NCI-H510A (cell line): ENCODE data around the gene TBC1D9B.
"Not testable (repeated sequence)": the region's sequence is repeated elsewhere in the genome, so short reads cannot be mapped to it uniquely, and the experiment has no call there.

Source experiments
- DNase-seq: peaks from one replicate; lab custom pipeline; 2025; lab: John Stamatoyannopoulos, UW

Gene TBC1D9B

DNA sequence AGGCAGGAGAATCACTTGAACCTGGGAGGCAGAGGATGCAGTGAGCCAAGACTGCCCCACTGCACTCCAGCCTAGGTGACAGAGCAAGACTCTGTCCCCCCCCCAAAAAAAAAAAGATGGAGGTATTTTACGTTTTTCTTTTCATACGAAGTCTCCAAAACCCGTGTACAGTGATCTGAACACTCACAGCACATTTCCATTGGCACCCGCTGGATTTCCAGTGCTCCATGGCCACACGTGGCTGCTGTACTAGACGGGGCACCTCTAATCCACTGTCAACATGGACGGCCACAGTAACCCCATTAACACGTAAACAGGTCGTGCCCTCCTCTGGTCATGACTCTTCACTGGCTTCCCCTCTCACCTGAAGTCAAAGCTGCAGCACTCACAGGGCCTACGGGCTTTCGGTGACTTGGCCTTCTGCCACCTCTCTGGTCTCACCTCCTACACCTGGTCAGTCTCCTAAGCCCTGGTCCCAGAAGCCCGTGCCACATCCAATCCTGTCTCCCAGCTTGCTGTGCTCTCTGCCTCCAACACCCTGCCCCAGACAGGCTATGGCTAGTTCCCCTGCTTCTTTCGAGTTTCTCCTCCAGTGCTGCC is 22.1 kb downstream of the TBC1D9B start:
- DNase-seq = no peak

DNA sequence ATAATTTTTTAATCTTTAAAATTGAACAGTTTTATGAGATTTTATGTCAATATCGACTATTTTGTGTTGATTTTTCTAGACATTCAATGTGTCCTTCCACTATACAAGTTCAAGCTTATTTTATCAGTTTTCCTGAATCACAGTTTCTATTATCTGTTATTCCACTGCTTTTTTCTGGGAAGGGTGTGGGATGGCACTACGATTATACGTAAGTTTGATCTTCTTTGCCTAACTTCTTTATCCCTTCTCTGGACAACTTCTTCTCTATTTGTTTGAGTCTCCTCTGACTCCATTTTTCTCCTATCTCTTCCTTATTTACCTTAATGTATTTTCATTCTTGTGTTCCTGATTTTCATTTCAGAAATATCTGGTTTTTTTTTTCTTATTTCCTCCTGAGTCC is 24.5 kb downstream of the TBC1D9B start:
- no peak for DNase-seq

DNA sequence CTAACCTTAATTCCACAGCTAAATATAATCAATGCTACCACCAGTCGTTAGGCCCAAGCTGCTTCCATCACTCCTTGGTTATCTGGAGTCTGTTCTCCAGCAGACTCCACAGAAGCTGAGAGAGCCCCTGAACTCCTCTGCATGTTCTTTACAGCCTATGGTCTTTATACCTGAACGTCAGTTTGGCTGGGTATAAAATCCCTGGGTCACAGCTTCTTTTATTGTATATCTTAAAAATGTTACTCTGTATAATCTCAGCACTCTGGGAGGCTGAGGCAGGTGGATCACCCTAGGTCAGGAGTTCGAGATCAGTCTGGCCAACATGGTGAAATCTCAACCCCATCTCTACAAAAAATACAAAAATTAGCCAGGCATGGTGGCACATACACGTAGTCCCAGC is 25.4 kb downstream of the TBC1D9B start:
- no peak for DNase-seq

DNA sequence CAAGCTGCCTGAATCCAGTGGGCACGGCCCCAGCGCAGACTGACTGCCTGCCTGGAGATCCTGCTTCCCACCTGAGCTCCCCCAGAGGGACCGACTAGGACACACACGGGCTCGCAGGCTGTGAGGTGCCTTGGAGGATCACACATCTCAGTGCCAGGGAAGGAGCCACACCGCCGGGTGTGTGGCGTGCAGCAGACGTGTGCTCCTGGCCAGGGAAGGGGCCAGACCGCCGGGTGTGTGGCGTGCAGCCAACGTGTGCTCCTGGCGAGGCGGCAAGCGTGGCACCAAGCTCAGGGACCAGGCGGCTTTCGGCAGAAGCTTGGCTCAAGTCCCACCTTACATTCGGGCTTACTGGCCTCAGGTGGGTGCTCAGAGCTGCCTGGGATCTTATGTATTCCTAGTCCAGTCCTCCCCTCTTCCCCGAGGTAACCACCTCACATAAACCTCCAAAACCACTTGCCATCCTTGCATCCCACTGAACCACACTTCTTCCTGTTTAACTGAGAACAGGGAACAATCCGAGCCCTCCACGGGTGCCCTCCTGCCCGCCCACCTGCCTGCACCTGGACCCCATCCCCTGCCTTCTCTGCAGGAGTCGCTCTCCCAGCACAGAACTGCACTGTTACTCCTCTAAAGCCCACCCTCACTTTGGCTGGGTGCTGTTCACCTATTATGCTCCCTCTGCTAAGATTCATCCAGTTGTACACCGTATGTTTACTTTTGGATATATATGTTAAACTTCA is 26.7 kb downstream of the TBC1D9B start:
- no peak for DNase-seq

DNA sequence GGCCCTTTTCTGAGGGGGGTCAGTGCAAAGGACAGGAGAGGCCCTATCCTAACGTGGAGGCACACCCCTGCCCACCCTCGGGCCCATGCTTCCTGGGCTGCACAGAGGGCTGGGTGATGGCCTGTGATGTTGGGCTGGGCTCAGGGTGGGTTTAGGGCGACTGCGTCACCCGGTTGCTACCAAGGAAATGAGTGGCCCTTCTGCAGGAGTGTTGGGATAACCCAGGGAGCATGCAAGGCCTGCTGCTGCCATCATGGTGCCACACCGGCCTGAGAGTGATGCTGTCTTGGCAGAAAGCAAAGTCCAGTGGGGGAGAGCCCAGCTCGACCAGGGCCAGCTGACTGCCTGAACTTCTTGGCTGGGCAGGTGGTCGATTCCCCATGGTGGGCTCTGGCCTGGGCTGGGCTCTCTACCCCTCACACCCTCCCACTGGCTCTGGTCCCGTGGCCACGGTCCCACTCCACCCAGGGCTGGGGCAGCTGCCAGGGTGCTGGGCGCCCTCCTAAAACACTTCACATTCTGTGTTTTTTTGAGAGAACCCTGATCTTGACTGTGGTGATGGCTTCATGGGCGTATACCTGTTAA is 27.5 kb downstream of the TBC1D9B start:
- no peak for DNase-seq

DNA sequence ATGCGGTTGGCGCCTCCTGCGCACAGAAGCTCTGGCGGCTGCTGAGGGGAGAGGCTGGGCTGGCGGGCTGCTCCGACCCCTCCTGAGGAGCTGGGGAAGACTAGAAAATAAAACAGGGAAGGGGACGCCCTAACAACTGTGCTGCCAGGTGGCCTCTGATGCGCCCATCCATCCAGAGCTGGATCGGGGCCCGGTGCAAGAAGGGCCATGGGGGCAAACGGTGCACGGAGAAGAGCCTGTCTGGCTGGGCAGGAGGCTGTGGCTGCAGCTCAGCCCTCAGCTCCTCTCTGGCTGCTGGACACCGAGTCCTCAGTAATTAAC is 28.0 kb downstream of the TBC1D9B start:
- DNase-seq = no peak

DNA sequence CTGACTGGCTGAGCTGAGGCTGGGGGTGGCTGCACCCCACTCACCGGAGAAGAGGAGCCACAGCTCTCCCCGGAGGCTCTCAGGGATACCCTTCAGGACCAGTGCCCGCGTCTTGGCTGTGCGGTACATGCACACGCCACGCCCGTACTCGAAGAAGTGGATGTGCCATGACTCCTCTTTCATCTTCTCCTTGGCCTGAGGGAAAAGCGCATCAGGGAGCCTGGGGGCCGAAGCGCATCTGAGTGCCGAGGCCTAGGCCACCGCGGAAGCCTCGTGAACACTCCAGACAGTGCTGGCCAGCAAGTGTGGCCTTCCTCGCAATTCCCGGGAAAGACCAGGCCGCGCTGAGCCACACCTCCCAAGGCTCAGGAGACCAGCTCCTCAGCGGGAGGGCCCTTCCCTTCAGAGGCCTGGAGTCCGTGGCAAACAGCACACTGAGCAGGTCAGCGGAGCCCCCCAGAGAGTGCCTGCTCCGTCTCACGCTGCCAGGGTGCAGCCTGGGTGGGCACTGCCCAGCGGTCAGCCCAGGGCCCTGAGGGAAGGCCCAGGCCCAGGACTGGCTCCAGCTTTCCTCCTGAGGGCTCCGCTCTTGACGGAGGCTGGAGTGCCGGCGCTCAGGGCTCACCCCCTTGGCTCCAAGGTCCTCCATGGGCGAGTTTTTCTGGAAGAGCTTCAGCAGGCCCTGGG is 28.6 kb downstream of the TBC1D9B start:
- no peak for DNase-seq

DNA sequence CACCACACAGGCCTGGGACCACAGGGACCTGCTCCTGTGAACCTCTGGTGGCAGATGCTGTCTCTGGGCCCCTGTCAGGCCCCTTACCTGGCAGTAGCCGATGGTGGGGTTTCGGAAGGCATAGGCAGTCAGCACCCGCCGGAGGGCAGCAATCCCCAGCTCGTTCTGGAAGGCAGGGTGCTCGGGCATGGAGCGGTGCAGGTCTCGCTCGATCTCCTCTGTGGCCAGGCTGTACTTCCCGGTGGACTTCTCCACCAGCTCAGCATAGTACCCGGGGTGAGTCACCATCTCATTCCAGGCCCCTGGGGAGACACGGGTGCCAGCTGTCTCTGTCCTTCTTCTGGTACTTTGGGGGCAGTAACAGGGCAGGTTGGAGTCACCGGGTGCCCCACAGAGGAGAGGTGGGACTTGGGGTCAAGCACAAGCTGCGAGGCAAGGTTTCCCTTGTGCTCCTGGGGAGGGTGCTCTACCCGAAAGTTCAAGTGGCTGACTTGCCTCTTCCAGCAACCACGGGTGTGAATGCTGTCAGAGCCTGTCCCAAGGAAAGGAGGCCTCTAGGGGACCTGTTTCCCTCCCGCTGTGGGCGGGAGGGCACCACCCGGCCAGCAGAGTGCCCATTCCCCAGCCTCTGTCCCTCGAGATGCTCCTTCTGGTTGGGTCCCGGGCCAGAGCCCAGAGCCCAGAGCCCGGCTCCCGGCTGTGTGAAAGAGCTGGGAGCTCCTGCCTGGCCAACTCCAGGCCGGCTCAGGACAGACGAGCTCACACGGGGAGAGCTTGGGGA is 29.3 kb downstream of the TBC1D9B start:
- DNase-seq = no peak

DNA sequence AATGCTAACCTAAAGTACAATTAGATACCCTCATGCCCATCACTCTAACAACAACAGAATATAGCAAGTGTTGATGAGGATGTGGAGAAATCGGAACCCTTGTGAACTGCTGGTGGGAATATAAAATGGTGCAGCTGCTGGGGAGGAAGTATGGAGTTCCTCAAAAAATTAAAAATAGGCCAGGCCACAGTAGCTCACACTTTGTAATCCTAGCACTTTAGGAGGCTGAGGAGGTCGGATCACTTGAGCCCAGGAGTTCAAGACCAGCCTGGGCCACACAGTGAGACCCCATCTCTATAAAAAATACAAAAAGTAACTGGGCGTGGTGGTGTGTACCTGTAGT is 31.1 kb downstream of the TBC1D9B start:
- DNase-seq = no peak

DNA sequence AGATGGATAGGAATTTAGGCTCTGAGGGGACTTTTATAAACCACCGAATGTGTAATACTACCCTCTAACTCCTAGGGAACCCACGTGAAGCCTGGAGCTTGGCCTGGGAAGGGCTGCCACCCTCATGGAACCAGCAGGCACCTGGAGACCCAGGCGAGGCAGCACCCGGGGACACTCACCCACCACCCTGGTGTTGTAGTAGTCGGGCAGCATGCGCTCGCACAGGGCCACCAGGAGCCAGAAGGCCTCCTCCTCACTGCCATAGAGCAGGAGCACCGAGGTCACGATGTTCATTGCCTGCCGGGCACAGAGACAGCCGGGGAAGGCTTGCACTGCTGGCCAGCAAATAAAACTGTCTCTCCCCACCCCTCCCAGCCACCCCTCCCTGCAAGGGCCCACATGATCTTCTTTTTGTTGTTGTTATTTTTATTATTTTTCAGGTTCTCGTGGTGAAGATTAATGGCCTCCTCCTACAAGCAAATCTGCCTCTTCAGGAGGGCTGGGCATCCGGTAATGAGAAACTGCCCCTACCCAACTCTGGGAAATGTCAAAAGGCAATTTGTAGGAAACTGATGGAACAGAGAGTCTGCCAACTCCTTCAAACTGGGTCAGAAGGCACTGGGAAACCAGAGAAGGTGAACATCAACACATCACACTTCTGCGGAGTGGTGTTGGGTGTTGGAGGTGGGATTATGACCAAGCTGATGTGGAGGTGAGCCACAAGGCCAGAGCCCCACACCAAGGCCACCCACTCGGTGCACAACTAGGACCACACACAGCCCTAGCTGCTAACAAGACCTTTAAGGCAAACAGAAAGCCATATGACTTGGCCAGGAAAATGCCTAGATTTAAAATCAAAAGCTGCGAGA is 31.7 kb downstream of the TBC1D9B start:
- no peak for DNase-seq

DNA sequence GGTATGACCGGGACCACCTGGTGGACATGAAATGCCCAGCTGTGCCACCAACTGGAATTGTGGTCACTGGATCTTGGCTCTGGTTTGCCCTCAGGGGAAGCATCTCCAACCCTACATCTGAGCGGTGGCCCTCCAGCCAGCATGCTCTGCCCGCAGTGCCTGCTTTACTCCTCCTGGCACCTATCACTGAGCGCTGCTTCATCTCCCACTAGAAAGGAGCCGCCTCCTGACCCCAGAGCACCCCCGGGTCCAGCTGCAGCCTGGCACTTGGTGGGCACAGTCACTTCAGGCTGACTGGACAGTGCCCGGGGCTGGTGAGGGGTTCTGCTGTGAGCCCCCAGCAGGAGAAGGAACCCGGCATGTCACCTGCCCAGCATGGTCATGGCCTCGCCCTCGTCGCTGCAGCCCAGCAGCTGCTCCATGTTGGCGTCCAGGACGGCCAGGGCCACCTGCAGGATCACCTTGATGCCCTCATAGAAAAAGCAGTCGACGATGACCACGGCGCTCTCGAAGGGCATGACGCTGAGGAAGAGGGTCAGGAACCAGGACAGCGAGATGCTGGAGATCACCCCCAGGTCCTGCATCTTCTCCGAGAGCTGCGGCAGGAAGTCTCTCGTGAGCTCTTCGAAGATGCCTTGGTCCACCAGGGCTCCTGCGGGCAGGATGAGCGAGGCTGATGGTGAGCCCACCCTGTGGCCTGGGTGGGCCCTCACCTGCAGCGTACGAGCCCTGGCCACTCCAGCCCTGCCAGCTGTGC is 33.0 kb downstream of the TBC1D9B start:
- DNase-seq = no peak

DNA sequence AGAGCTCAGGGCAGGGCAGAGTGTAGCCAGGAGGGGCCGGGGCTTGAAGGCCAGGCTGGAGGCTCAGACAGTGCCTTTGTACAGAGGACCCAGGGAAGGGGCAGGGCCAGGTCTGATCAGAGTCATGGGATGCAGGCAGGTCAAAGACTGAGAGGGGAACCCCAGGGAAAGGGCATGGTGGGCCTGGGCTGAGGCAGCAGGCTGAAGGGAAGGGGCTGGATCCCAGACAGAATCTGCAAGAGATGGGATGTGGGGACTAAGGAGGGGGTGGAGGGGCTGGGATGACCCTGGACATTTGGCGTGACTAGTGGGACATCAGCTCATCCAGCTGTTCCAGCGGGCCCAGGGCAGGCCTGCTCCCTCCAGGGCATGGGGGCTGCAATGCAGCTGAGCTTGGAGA is 33.6 kb downstream of the TBC1D9B start:
- no peak for DNase-seq

DNA sequence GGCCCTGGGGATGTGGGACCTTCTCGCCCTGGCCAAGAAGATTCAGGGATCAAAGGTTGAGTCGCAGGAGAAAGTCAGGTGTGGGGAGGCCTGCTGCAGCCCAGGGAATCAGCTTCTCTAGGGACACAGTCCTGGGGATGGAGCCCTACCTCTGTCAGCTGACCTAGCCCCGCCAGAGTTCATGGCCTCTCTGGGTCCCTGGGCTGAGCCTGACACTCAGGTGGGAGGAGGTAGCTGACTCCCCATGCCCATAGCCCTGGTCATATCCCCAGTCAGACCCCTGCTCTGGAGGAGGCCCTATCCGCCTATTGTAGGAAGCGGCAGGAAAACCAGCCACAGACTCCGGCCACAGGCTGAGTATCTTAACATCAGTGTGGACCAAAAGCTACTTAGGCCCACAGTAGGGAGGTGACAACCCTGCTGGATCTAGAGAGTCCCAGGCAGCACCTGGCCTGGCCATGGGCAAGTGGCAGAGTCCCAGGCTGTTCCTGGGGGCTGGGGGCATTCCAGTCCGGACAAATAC is 34.0 kb downstream of the TBC1D9B start:
- DNase-seq = no peak

DNA sequence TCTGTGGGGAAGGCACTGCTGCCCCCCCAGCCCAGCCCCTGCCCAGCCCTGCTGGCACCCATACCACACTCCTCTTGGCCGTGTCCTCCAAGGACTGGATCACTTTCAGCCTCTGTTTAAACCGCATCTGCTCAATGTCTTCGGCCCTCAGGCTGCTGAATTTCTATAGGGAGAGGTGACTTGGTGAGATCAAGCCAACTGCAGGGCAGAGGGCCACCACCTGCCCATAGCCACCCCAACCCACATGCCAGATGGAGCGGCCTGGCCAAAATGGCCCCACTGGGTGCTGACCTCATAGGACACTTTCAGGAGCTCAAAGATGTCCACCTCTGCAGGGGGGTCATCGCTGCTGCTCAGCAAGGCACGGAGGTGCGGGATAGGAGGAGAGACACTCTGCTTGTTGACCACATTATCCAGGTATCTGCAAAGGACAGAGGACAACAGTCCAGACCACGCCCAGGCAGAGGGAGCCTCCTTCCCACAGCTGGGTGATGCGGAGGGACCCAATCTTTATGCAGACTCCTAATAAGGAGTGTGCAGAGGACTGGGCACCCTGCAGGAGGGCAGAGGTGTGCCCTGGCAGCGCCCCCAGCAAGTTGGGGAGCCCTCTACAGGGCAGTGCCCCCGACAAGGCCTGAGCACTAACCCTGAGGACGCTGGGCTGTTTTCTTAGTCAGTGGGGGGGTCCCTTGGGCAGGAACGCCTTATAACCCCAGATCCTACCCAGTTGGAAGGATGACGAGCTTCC is 34.7 kb downstream of the TBC1D9B start:
- no peak for DNase-seq

DNA sequence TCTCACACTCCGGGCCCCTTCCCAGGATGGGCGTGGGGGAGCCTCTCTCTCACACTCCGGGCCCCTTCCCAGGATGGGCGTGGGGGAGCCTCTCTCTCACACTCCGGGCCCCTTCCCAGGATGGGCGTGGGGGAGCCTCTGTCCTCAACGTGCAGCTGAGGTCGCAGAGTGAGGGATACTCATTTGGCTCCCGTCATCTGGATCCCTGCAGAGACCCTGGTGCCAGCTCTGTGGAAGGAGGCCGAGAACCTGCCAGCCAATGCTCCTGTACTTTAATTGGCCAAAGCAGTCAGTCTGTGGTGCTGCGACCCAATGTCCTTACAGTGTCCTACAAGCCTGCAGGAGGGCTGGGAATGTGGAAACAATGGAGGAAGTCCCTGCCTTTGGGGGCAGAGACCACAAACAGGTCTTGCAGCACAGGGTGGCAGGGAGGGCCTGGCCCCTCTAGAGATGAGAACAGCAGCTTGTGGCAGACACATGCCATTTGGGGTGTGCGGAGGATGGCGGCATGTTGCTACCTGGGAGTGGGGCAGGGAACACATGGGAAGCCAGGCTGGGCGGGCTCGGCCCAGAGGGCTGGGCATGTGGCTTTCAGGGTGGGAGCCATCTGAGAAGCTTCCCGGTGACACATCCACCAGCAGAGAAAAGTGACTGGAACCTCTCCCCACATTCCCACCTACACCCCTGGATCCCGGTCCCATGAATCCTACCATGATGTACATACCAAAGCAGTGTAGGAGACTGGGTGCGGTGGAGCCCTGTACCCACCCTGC is 35.5 kb downstream of the TBC1D9B start:
- no peak for DNase-seq

DNA sequence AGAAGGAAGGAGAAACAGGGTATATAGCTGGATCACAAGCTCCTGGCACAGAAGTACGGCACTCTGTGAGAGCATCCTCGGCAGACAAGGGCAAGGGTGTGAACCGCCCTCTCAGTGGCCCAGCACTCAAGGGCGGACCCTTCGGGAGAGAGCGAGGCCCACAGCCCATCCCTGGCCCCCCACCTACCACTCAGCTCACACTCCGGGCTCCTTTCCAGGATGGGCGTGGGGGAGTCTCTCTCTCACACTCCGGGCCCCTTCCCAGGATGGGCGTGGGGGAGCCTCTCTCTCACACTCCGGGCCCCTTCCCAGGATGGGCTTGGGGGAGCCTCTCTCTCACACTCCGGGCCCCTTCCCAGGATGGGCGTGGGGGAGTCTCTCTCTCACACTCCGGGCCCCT is 36.2 kb downstream of the TBC1D9B start:
- not testable (repeated sequence) for DNase-seq

DNA sequence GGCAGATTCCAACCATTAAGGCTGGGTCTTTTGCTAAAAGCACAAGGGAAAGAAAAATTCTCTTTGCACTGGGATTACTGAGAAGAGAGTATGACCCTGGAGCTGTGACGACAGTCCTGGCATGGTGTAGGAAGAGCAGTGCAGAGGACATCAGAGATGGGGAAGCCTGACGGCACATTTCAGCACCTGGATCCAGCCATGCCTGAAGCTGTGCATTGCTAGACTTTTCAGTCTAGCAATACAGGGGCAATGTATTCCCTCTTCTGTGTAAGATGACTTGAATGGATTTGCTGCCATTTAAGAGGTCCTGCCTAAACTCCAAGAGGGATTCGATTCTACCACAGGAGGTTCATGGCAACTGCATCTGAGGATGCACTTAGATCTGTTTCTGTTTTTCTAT is 36.7 kb downstream of the TBC1D9B start:
- DNase-seq = no peak

DNA sequence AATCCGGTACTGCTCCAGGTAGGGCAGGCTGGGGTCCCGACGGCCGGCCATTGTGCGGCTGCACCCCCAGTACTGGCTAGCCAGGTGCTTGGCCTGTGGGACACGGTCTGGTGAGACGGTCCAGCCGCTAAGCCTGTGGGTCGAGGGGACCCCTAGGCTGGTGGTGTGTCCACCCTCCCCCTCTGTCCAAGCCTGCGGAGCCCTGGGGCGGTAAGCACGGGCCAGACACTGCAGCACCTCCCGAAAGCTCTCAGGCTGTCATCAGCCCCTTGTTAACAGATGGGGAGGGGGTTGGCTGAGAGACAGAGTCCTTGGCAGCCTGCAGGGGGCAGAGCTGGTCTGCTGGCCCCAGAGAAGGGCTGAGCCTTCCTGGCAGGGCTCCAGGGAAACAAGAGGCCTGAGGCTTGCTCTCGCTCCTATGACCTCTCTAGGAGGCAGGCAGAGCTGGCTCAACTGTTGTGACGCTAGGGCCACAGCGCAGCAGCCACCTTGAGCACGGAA is 37.2 kb downstream of the TBC1D9B start:
- no peak for DNase-seq
